ENCODE data around the gene KLC1. TPM values are rescaled to one million over a fixed set of nuclear protein-coding genes. Genes with fewer than 3 reads are reported as not detected.
A peak's percentile ranks its signal among the peaks of the same experiment; 100 is the strongest.
"Not testable (repeated sequence)": the region's sequence is repeated elsewhere in the genome, so short reads cannot be mapped to it uniquely, and the experiment has no call there.

The KLC1 gene
- polyA plus RNA-seq, 3 donors, result 96.5 to 146 (median 145) TPM

- no peak for DNase-seq
Observed at GRCh38 chr14:103623308-103623707, 5.7 kb upstream of the KLC1 start.

GRCh38 chr14:103623883-103624482, 5.0 kb upstream of the KLC1 start:
- DNase-seq, result no peak

GRCh38 chr14:103624860-103625259, 4.2 kb upstream of the KLC1 start:
- no peak for DNase-seq

- no peak for DNase-seq
Observed at GRCh38 chr14:103625356-103626095, 3.5 kb upstream of the KLC1 start.

GRCh38 chr14:103626146-103626850, 2.7 kb upstream of the KLC1 start:
- no peak for DNase-seq

- no peak for DNase-seq
Observed at GRCh38 chr14:103627073-103628025, 1.7 kb upstream of the KLC1 start.

- DNase-seq, result peak; percentile 38
Observed at GRCh38 chr14:103628221-103628683, 759 bp upstream of the KLC1 start.

- DNase-seq, result peak; percentile 43
Observed at GRCh38 chr14:103629503-103630121, 601 bp downstream of the KLC1 start.

- no peak for DNase-seq
Observed at GRCh38 chr14:103630364-103631108, 1.5 kb downstream of the KLC1 start.

- DNase-seq, result no peak
Observed at GRCh38 chr14:103633391-103633790, 4.4 kb downstream of the KLC1 start.

- DNase-seq, result no peak
Observed at GRCh38 chr14:103634156-103634555, 5.1 kb downstream of the KLC1 start.

- no peak for DNase-seq
Observed at GRCh38 chr14:103638594-103638993, 9.6 kb downstream of the KLC1 start.

GRCh38 chr14:103641161-103641560, 12.2 kb downstream of the KLC1 start:
- no peak for DNase-seq

- DNase-seq, result no peak
Observed at GRCh38 chr14:103646189-103646588, 17.2 kb downstream of the KLC1 start.

- no peak for DNase-seq
Observed at GRCh38 chr14:103649001-103649400, 20.0 kb downstream of the KLC1 start.

GRCh38 chr14:103650213-103650612, 21.2 kb downstream of the KLC1 start:
- DNase-seq, result no peak

- no peak for DNase-seq
Observed at GRCh38 chr14:103651585-103651984, 22.6 kb downstream of the KLC1 start.

GRCh38 chr14:103652806-103653205, 23.8 kb downstream of the KLC1 start:
- no peak for DNase-seq

- DNase-seq, result not testable (repeated sequence)
Observed at GRCh38 chr14:103653336-103653735, 24.3 kb downstream of the KLC1 start.

- no peak for DNase-seq
Observed at GRCh38 chr14:103653805-103654204, 24.8 kb downstream of the KLC1 start.

GRCh38 chr14:103654619-103655018, 25.6 kb downstream of the KLC1 start:
- DNase-seq, result no peak
